Transverse colon (tissue), 4 donors: ENCODE measurements around the gene HSPA1L. TPM values are rescaled to one million over a fixed set of nuclear protein-coding genes. Genes with fewer than 3 reads are reported as not detected.
A peak's percentile ranks its signal among the peaks of the same experiment; 100 is the strongest.
"Not testable (repeated sequence)": the region's sequence is repeated elsewhere in the genome, so short reads cannot be mapped to it uniquely, and the experiment has no call there.

ENCODE experiments used
- DNase-seq: peaks from one replicate; pipeline ENCODE4 v3.0.0-alpha.2; 2019
- H3K27ac ChIP-seq, 4 donors: fragments of 200-600 bp; sonication (generic); 2 replicates each; pipeline ENCODE4 v1.5.1; 2016 to 2018; ENCODE audit warnings: inconsistent platforms in 4 of 4
- H3K27me3 ChIP-seq: fragments of 200-600 bp; sonication (generic); 2 replicates; pipeline ENCODE4 v1.5.1; 2017; ENCODE audit warnings: inconsistent platforms
- H3K36me3 ChIP-seq, 4 donors: fragments of 200-600 bp; sonication (generic); 2 replicates each; pipeline ENCODE4 v1.5.1; 2017 to 2019; ENCODE audit warnings: inconsistent platforms in 4 of 4
- H3K4me1 ChIP-seq, 4 donors: fragments of 200-600 bp; sonication (generic); 2 replicates each; pipeline ENCODE4 v1.5.1; 2017 to 2020; ENCODE audit warnings: inconsistent platforms in 4 of 4
- H3K4me3 ChIP-seq, 4 donors: fragments of 200-600 bp; sonication (generic); 1 replicate in 1 of 4; 2 replicates in 3 of 4; pipeline versions ENCODE4 v1.5.1 to v1.6.1; 2017 to 2019; ENCODE audit warnings: inconsistent platforms in 4 of 4
- H3K9me3 ChIP-seq, 2 donors: fragments of 200-600 bp; sonication (generic); 2 replicates each; pipeline ENCODE4 v1.5.1; 2017 to 2019; ENCODE audit warnings: inconsistent platforms in 2 of 2
- CTCF ChIP-seq, 5 experiments: fragments of 200-600 bp in 3 of 5; fragments of 450-650 bp in 2 of 5; sonication (generic) in 3 of 5; IDR thresholded peaks; 1 replicate in 2 of 5; 2 replicates in 3 of 5; pipeline ENCODE4 v1.5.1; 2016 to 2017; ENCODE audit warnings: antibody characterized with exemption in 5 of 5, inconsistent platforms in 3 of 5, mild to moderate bottlenecking in 2 of 5, moderate library complexity in 1 of 5
- EP300 ChIP-seq: sonication (generic); formaldehyde crosslinking; IDR thresholded peaks from one replicate; pipeline ENCODE4 v1.6.1; 2017; ENCODE audit warnings: antibody characterized with exemption, low read depth
- POLR2A ChIP-seq: fragments of 450-650 bp; IDR thresholded peaks from one replicate; pipeline ENCODE4 v1.6.1; 2016; ENCODE audit warnings: antibody characterized with exemption, mild to moderate bottlenecking, moderate library complexity
- POLR2AphosphoS5 ChIP-seq, 3 donors: sonication (generic); formaldehyde crosslinking; IDR thresholded peaks; one replicate each; pipeline ENCODE4 v1.6.1; 2016; ENCODE audit warnings: antibody characterized with exemption in 3 of 3
- WGBS, 2 donors: methylation state at CpG; one replicate each; pipeline ENCODE4 v1.1.5; 2018; ENCODE audit warnings: low coverage in 1 of 2; 5-methylcytosine and 5-hydroxymethylcytosine counted together
- in situ Hi-C, 4 donors: fragments of 200-750 bp; cut with MboI; loops; one replicate each; pipeline versions ENCODE4 v1.15.0 to v1.15.1; 2017; ENCODE audit warnings: low sequenced_read_pairs in 3 of 4, low pct_ligation_motif_present in 1 of 4, low pct_unique_long_range_greater_than_20kb in 1 of 4
- intact Hi-C: fragments of 100-400 bp; cut with DNase I; formaldehyde crosslinking; loops from one replicate; pipeline ENCODE4 v1.15.1; 2023; ENCODE audit warnings: low total_unique reads
- total RNA-seq, 4 donors: library from RNA; depleted of rRNA; stranded (reverse); fragments of >200 nt; gene quantifications; one replicate each; pipeline ENCODE4 v1.1.0, GENCODE V29; 2016

Gene HSPA1L
- total RNA-seq, 4 donors from 2014 or later, result 0.64 to 0.68 TPM; not detected in 2

DNA sequence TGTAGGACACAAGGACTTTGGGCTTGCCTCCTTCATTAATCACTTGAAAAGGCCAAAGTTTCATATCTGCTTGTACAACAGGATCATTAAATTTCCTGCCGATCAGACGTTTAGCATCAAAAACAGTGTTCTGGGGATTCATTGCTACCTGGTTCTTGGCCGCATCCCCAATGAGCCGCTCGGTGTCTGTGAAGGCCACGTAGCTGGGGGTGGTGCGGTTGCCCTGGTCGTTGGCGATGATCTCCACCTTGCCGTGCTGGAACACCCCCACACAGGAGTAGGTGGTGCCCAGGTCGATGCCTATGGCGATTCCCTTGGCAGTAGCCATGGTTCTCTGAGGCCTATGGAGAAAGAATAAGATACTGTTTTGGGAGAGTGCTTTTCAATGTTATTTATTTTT, 3.4 kb downstream of the HSPA1L start:
- H3K36me3 ChIP-seq, result no peaks in the 10 kb centered on the region
- no peak overlapping the region for H3K27ac ChIP-seq
- 97 to 100% methylated on average over 2 to 12 of the region's 12 CpGs for WGBS, 2 donors
- TF ChIP-seq POLR2AphosphoS5 (IDR thresholded peaks at IDR 0.05), result no peak
- no peaks in the 10 kb centered on the region for H3K9me3 ChIP-seq
- DNase-seq, result no peak
- in situ Hi-C loops, result no loop called here
- H3K4me3 ChIP-seq, result no peak overlapping the region
- intact Hi-C loops, result no loop called here
- peaks cover 14 to 24% (median 19%) of the 10 kb centered on the region in 4 donors for H3K4me1 ChIP-seq
- H3K27me3 ChIP-seq, result no peaks in the 10 kb centered on the region

- H3K36me3 ChIP-seq, in situ Hi-C loops, DNase-seq, H3K9me3 ChIP-seq, H3K4me3 ChIP-seq, H3K27ac ChIP-seq, intact Hi-C loops, H3K27me3 ChIP-seq: not testable (repeated sequence)
- WGBS, 2 donors, result 88 to 100% methylated on average over 6 to 10 of the region's 10 CpGs
- peaks cover 12 to 33% (median 19%) of the 10 kb centered on the region in 4 donors for H3K4me1 ChIP-seq
Measured at GRCh38 chr6:31808599-31808998, 6.5 kb downstream of the HSPA1L start.

- H3K27ac ChIP-seq, result peak within 1 kb of the TSS; percentile 91 to 97 (median 96)
- H3K36me3 ChIP-seq, result peaks cover 0 to 3% (median 0%) of the 10 kb centered on the region in 4 donors
- in situ Hi-C loops, result no loop called here
- H3K4me1 ChIP-seq, result peaks cover 6 to 24% (median 13%) of the 10 kb centered on the region in 4 donors
- intact Hi-C loops, result no loop called here
- peak; percentile 90 for TF ChIP-seq POLR2A
- TF ChIP-seq CTCF (IDR thresholded peaks at IDR 0.05), result peak in 3 of 5 experiments; percentile 10 to 47 (median 16)
- peak; percentile 5 for TF ChIP-seq EP300
- peak; percentile 91 to 94 (median 94) for TF ChIP-seq POLR2AphosphoS5 (IDR thresholded peaks at IDR 0.05)
- H3K4me3 ChIP-seq, result peak within 1 kb of the TSS; percentile 55 to 68 (median 64)
- WGBS, 2 donors, result 1% methylated on average over 46 of the region's 51 CpGs; no CpG with 5 or more reads in 1 of the 2 donors
- no peaks in the 10 kb centered on the region for H3K27me3 ChIP-seq
- peak; percentile 98 for DNase-seq
- H3K9me3 ChIP-seq, result no peaks in the 10 kb centered on the region
Measured at GRCh38 chr6:31806470-31807272, 8.4 kb downstream of the HSPA1L start, which contains the start of gene LSM2. TSS of gene LSM2 (minus strand) at chr6:31806966. CDS start at chr6:31806757, 209 bp downstream.

GRCh38 chr6:31805939-31806469, 9.1 kb downstream of the HSPA1L start:
- peaks cover 6 to 24% (median 13%) of the 10 kb centered on the region in 4 donors for H3K4me1 ChIP-seq
- 11 to 39% methylated on average over 2 to 7 of the region's 7 CpGs for WGBS, 2 donors
- DNase-seq, result no peak
- intact Hi-C loops (no loop called here), in situ Hi-C loops (no loop called here)
- H3K27ac ChIP-seq, result peak overlapping the region; percentile 91 to 97 (median 96)
- H3K36me3 ChIP-seq, result peaks cover 0 to 3% (median 0%) of the 10 kb centered on the region in 4 donors
- H3K4me3 ChIP-seq, result peak overlapping the region; percentile 55 to 68 (median 64)
- no peaks in the 10 kb centered on the region for H3K27me3 ChIP-seq
- H3K9me3 ChIP-seq, result no peaks in the 10 kb centered on the region
- TF ChIP-seq CTCF (IDR thresholded peaks at IDR 0.05) (no peak), POLR2A (no peak), POLR2AphosphoS5 (IDR thresholded peaks at IDR 0.05) (no peak), EP300 (no peak)

GRCh38 chr6:31801031-31801927, 13.8 kb downstream of the HSPA1L start:
- peaks cover 6 to 17% (median 10%) of the 10 kb centered on the region in 4 donors for H3K4me1 ChIP-seq
- H3K9me3 ChIP-seq, H3K27ac ChIP-seq, DNase-seq, intact Hi-C loops, H3K36me3 ChIP-seq, in situ Hi-C loops, H3K4me3 ChIP-seq, H3K27me3 ChIP-seq: not testable (repeated sequence)
- 88 to 93% methylated on average over 8 of the region's 8 CpGs for WGBS, 2 donors
